ENCODE results near the gene AGBL2.

- TF ChIP-seq RAD21 (IDR thresholded peaks at IDR 0.05): no peak
- TF ChIP-seq CTCF (IDR thresholded peaks at IDR 0.05; ENCODE audit: low read depth, low read length, missing input control): no peak
- no peak for TF ChIP-seq EGR1 (IDR thresholded peaks at IDR 0.05; ENCODE audit: low read depth in 2 of 2)
Measured at GRCh38 chr11:47661245-47661644, 53.9 kb downstream of the AGBL2 start.

All from liver (tissue), 3 donors.